Smooth muscle cell of the pulmonary artery (primary cell): ENCODE measurements around the gene DERL2. TPM values are rescaled to one million over a fixed set of nuclear protein-coding genes. Genes with fewer than 3 reads are reported as not detected.

Experiments used
- total RNA-seq: library from RNA; depleted of rRNA; stranded (reverse); fragments of >200 nt; gene quantifications from 2 replicates; pipeline ENCODE4 v1.2.3, GENCODE V29; 2014

Gene DERL2
- 27.0 and 30.0 TPM in 2 replicates for total RNA-seq

GRCh38 chr17:5485270-5486205 lies at the start of gene DERL2:
DERL2 (minus strand) TSS chr17:5486178; CDS start chr17:5486161, 17 bp downstream.

GRCh38 chr17:5486206-5487124 lies 487 bp upstream of the DERL2 start, which contains the start of gene MIS12:
MIS12 (plus strand) TSS chr17:5486566; CDS start chr17:5488863, 2,297 bp downstream.

GRCh38 chr17:5438716-5439445 lies 47.1 kb downstream of the DERL2 start, which contains the start of gene C1QBP:
C1QBP (minus strand) TSS chr17:5439155; CDS start chr17:5439073, 82 bp downstream.

Other genes starting within 250 kb of the DERL2 start
- gene RABEP1, start 203.9 kb downstream of the DERL2 start, total RNA-seq: 35.6 and 56.0 TPM in 2 replicates
- 52.4 and 53.8 TPM in 2 replicates for gene NUP88, start 66.5 kb downstream of the DERL2 start, total RNA-seq
- gene RPAIN, start 66.0 kb downstream of the DERL2 start, total RNA-seq: 24.7 and 26.5 TPM in 2 replicates
- gene C1QBP, start 47.0 kb downstream of the DERL2 start, total RNA-seq: 92.9 and 119 TPM in 2 replicates
- 10.7 and 14.9 TPM in 2 replicates for gene DHX33, start 17.2 kb downstream of the DERL2 start, total RNA-seq
- 10.5 and 12.1 TPM in 2 replicates for gene MIS12, start 388 bp upstream of the DERL2 start, total RNA-seq
- 39.4 and 48.0 TPM in 2 replicates for gene NLRP1, start 98.3 kb upstream of the DERL2 start, total RNA-seq